Colon (tissue), 2 donors: ENCODE measurements around the gene POFUT2.

ENCODE experiments used
- FAIRE-seq: peaks from 2 replicates; lab custom pipeline; 2012; peaks lifted over from hg19 to GRCh38; lab: Jason Lieb, UNC
- donor health status: control.
- donor health status: control.

The POFUT2 gene

GRCh38 chr21:45262041-45262581 lies 25.6 kb downstream of the POFUT2 start:
- FAIRE-seq, result no peak

- FAIRE-seq, result no peak
Observed at GRCh38 chr21:45261093-45261492, 26.6 kb downstream of the POFUT2 start.

- FAIRE-seq, result no peak
Observed at GRCh38 chr21:45260191-45260825, 27.4 kb downstream of the POFUT2 start.

- FAIRE-seq, result no peak
Observed at GRCh38 chr21:45259206-45259840, 28.4 kb downstream of the POFUT2 start.

GRCh38 chr21:45258466-45258865 lies 29.2 kb downstream of the POFUT2 start:
- no peak for FAIRE-seq

- no peak for FAIRE-seq
Observed at GRCh38 chr21:45257673-45258341, 29.9 kb downstream of the POFUT2 start.

- FAIRE-seq, result no peak
Observed at GRCh38 chr21:45256912-45257672, 30.6 kb downstream of the POFUT2 start.

GRCh38 chr21:45256021-45256911 lies 31.4 kb downstream of the POFUT2 start:
- no peak for FAIRE-seq

GRCh38 chr21:45255381-45256020 lies 32.2 kb downstream of the POFUT2 start:
- FAIRE-seq, result no peak

- no peak for FAIRE-seq
Observed at GRCh38 chr21:45254460-45254930, 33.2 kb downstream of the POFUT2 start.

- no peak for FAIRE-seq
Observed at GRCh38 chr21:45253633-45254459, 33.8 kb downstream of the POFUT2 start.

- no peak for FAIRE-seq
Observed at GRCh38 chr21:45253180-45253579, 34.5 kb downstream of the POFUT2 start.

- FAIRE-seq, result no peak
Observed at GRCh38 chr21:45252448-45252925, 35.2 kb downstream of the POFUT2 start.

GRCh38 chr21:45251635-45252447 lies 35.9 kb downstream of the POFUT2 start:
- FAIRE-seq, result no peak

GRCh38 chr21:45250914-45251634 lies 36.6 kb downstream of the POFUT2 start:
- FAIRE-seq, result no peak

GRCh38 chr21:45250272-45250671 lies 37.4 kb downstream of the POFUT2 start:
- no peak for FAIRE-seq

- FAIRE-seq, result no peak
Observed at GRCh38 chr21:45249626-45250025, 38.1 kb downstream of the POFUT2 start.

- no peak for FAIRE-seq
Observed at GRCh38 chr21:45248893-45249381, 38.8 kb downstream of the POFUT2 start.
